Measurements from ENCODE around the gene KRTAP9-9.
"Not testable (repeated sequence)": the region's sequence is repeated elsewhere in the genome, so short reads cannot be mapped to it uniquely, and the experiment has no call there.

Gene KRTAP9-9

GRCh38 chr17:41231731-41232130, 23.5 kb upstream of the KRTAP9-9 start:
- TF ChIP-seq EZH2phosphoT487 (IDR thresholded peaks at IDR 0.05; ENCODE audit: low read depth) (no peak), CTCF (IDR thresholded peaks at IDR 0.05; ENCODE audit: low read depth, low read length) (no peak)
- H3K4me2 ChIP-seq (ENCODE audit: low read length): no peak overlapping the region
- H4K20me1 ChIP-seq (ENCODE audit: insufficient read depth, low read length): no peaks in the 10 kb centered on the region
- H2AFZ ChIP-seq (ENCODE audit: low read depth, low read length): no peak overlapping the region
- H3K4me3 ChIP-seq (ENCODE audit: low read length): no peak overlapping the region
- H3K9ac ChIP-seq (ENCODE audit: low read length): no peak overlapping the region
- H3K9me3 ChIP-seq (ENCODE audit: insufficient read depth, low read length): no peaks in the 10 kb centered on the region
- H3K36me3 ChIP-seq (replicated peaks; ENCODE audit: low read depth, low read length): no peaks in the 10 kb centered on the region
- no peaks in the 10 kb centered on the region for H3K79me2 ChIP-seq (ENCODE audit: low read length)
- peaks cover 37% of the 10 kb centered on the region for H3K27me3 ChIP-seq (ENCODE audit: low read depth, low read length)
- H3K4me1 ChIP-seq (ENCODE audit: low read length): no peaks in the 10 kb centered on the region
- no peak overlapping the region for H3K27ac ChIP-seq (ENCODE audit: low read length)

GRCh38 chr17:41232399-41233105, 22.6 kb upstream of the KRTAP9-9 start, which contains the start of gene KRTAP9-3:
Gene KRTAP9-3 (plus strand): TSS chr17:41232449. CDS start chr17:41232502, 53 bp downstream.
- H3K79me2 ChIP-seq (ENCODE audit: low read length); H3K27ac ChIP-seq (ENCODE audit: low read length); H2AFZ ChIP-seq (ENCODE audit: low read depth, low read length); H3K4me1 ChIP-seq (ENCODE audit: low read length); H3K4me2 ChIP-seq (ENCODE audit: low read length); H3K9me3 ChIP-seq (ENCODE audit: insufficient read depth, low read length); H3K36me3 ChIP-seq (replicated peaks; ENCODE audit: low read depth, low read length); H4K20me1 ChIP-seq (ENCODE audit: insufficient read depth, low read length); H3K4me3 ChIP-seq (ENCODE audit: low read length); H3K9ac ChIP-seq (ENCODE audit: low read length): not testable (repeated sequence)
- H3K27me3 ChIP-seq (ENCODE audit: low read depth, low read length): peaks cover 40% of the 10 kb centered on the region

GRCh38 chr17:41237116-41237515, 18.1 kb upstream of the KRTAP9-9 start:
- H3K79me2 ChIP-seq (ENCODE audit: low read length); H3K9me3 ChIP-seq (ENCODE audit: insufficient read depth, low read length); H3K9ac ChIP-seq (ENCODE audit: low read length); H3K4me2 ChIP-seq (ENCODE audit: low read length); H3K4me3 ChIP-seq (ENCODE audit: low read length); H2AFZ ChIP-seq (ENCODE audit: low read depth, low read length); H3K27ac ChIP-seq (ENCODE audit: low read length); H3K4me1 ChIP-seq (ENCODE audit: low read length); H4K20me1 ChIP-seq (ENCODE audit: insufficient read depth, low read length); H3K36me3 ChIP-seq (replicated peaks; ENCODE audit: low read depth, low read length): not testable (repeated sequence)
- peaks cover 21% of the 10 kb centered on the region for H3K27me3 ChIP-seq (ENCODE audit: low read depth, low read length)

- H3K36me3 ChIP-seq (replicated peaks; ENCODE audit: low read depth, low read length); H4K20me1 ChIP-seq (ENCODE audit: insufficient read depth, low read length); H3K4me3 ChIP-seq (ENCODE audit: low read length); H3K4me2 ChIP-seq (ENCODE audit: low read length); H3K4me1 ChIP-seq (ENCODE audit: low read length); H3K9me3 ChIP-seq (ENCODE audit: insufficient read depth, low read length); H3K27ac ChIP-seq (ENCODE audit: low read length); H3K9ac ChIP-seq (ENCODE audit: low read length); H2AFZ ChIP-seq (ENCODE audit: low read depth, low read length); H3K79me2 ChIP-seq (ENCODE audit: low read length): not testable (repeated sequence)
- peaks cover 18% of the 10 kb centered on the region for H3K27me3 ChIP-seq (ENCODE audit: low read depth, low read length)
Measured at GRCh38 chr17:41237949-41238437, 17.2 kb upstream of the KRTAP9-9 start, which contains the start of gene KRTAP9-8. Gene KRTAP9-8 (plus strand): TSS chr17:41237999. CDS start chr17:41238052, 53 bp downstream.

- H4K20me1 ChIP-seq (ENCODE audit: insufficient read depth, low read length); H2AFZ ChIP-seq (ENCODE audit: low read depth, low read length); H3K9me3 ChIP-seq (ENCODE audit: insufficient read depth, low read length); H3K4me1 ChIP-seq (ENCODE audit: low read length); H3K79me2 ChIP-seq (ENCODE audit: low read length); H3K27me3 ChIP-seq (ENCODE audit: low read depth, low read length); H3K9ac ChIP-seq (ENCODE audit: low read length); H3K27ac ChIP-seq (ENCODE audit: low read length); H3K4me3 ChIP-seq (ENCODE audit: low read length); H3K36me3 ChIP-seq (replicated peaks; ENCODE audit: low read depth, low read length); H3K4me2 ChIP-seq (ENCODE audit: low read length): not testable (repeated sequence)
Measured at GRCh38 chr17:41246995-41247787, 8.0 kb upstream of the KRTAP9-9 start.

- H3K4me3 ChIP-seq (ENCODE audit: low read length); H3K9me3 ChIP-seq (ENCODE audit: insufficient read depth, low read length); H3K4me1 ChIP-seq (ENCODE audit: low read length); H3K27ac ChIP-seq (ENCODE audit: low read length); H2AFZ ChIP-seq (ENCODE audit: low read depth, low read length); H3K79me2 ChIP-seq (ENCODE audit: low read length); H3K9ac ChIP-seq (ENCODE audit: low read length); H4K20me1 ChIP-seq (ENCODE audit: insufficient read depth, low read length); H3K4me2 ChIP-seq (ENCODE audit: low read length); H3K36me3 ChIP-seq (replicated peaks; ENCODE audit: low read depth, low read length): not testable (repeated sequence)
- peaks cover 16% of the 10 kb centered on the region; the same call in 1 of the 2 replicates for H3K27me3 ChIP-seq (ENCODE audit: low read depth, low read length)
Measured at GRCh38 chr17:41249637-41250240, 5.4 kb upstream of the KRTAP9-9 start, which contains the start of gene KRTAP9-4. Gene KRTAP9-4 (plus strand): TSS chr17:41249687. CDS start chr17:41249721, 34 bp downstream.

Data from OCI-LY3 (cell line).